ENCODE measurements around the gene TREH.

Gene TREH

GRCh38 chr11:118625036-118625690 lies 54.3 kb downstream of the TREH start:
- Histone ChIP-seq H3K4me3 (no peak overlapping the region), H3K9ac (no peak overlapping the region), H3K4me2 (no peak overlapping the region), H3K36me3 (peaks cover 22% of the 10 kb centered on the region; the same call in 1 of the 2 replicates), H3K27ac (no peak overlapping the region), H3K9me3 (no peaks in the 10 kb centered on the region), H3K27me3 (peaks cover 5% of the 10 kb centered on the region; the same call in 1 of the 2 replicates), H4K20me1 (no peaks in the 10 kb centered on the region), H3K4me1 (peaks cover 33% of the 10 kb centered on the region)
- TF ChIP-seq Cebpa-rat (IDR thresholded peaks at IDR 0.05): no peak

- Histone ChIP-seq H3K27ac (no peak overlapping the region), H3K36me3 (peaks cover 18% of the 10 kb centered on the region; the same call in 1 of the 2 replicates), H3K9me3 (no peaks in the 10 kb centered on the region), H3K4me1 (peaks cover 46% of the 10 kb centered on the region), H3K27me3 (peaks cover 5% of the 10 kb centered on the region; the same call in 1 of the 2 replicates), H3K9ac (no peak overlapping the region), H3K4me2 (peak overlapping the region; percentile 91), H3K4me3 (no peak overlapping the region), H4K20me1 (no peaks in the 10 kb centered on the region)
- TF ChIP-seq Cebpa-rat (IDR thresholded peaks at IDR 0.05): no peak
Observed at GRCh38 chr11:118623269-118623655, 56.2 kb downstream of the TREH start.

- Histone ChIP-seq H3K36me3 (peaks cover 11% of the 10 kb centered on the region; the same call in 1 of the 2 replicates), H3K4me1 (peaks cover 46% of the 10 kb centered on the region), H3K4me2 (peak overlapping the region; percentile 91)
Observed at GRCh38 chr11:118622376-118623268, 56.8 kb downstream of the TREH start.

GRCh38 chr11:118621784-118622375 lies 57.6 kb downstream of the TREH start:
- Histone ChIP-seq H4K20me1 (no peaks in the 10 kb centered on the region), H3K36me3 (peaks cover 6% of the 10 kb centered on the region; the same call in 1 of the 2 replicates), H3K4me1 (peaks cover 46% of the 10 kb centered on the region), H3K4me2 (peak overlapping the region; percentile 91), H3K27me3 (peaks cover 5% of the 10 kb centered on the region; the same call in 1 of the 2 replicates), H3K4me3 (peak overlapping the region; percentile 66), H3K9me3 (no peaks in the 10 kb centered on the region), H3K9ac (peak overlapping the region; percentile 76; the same call in 1 of the 2 replicates), H3K27ac (0 out of 2 replicates have a peak overlapping the region, but pooled peaks have one; percentile 62)
- no peak for TF ChIP-seq Cebpa-rat (IDR thresholded peaks at IDR 0.05)

More at GRCh38 chr11:118622376-118623268, 56.8 kb downstream of the TREH start:
- Histone ChIP-seq H4K20me1 (no peaks in the 10 kb centered on the region), H3K9ac (no peak overlapping the region), H3K27ac (no peak overlapping the region), H3K4me3 (peak overlapping the region; percentile 66; the same call in 1 of the 2 replicates), H3K9me3 (no peaks in the 10 kb centered on the region), H3K27me3 (peaks cover 5% of the 10 kb centered on the region; the same call in 1 of the 2 replicates)
- no peak for TF ChIP-seq Cebpa-rat (IDR thresholded peaks at IDR 0.05)

- peak overlapping the region; percentile 76; the same call in 1 of the 2 replicates for H3K9ac ChIP-seq
- H3K27ac ChIP-seq: peak overlapping the region; percentile 62
- peaks cover 46% of the 10 kb centered on the region for H3K4me1 ChIP-seq
Observed at GRCh38 chr11:118621071-118621783, 58.2 kb downstream of the TREH start.

GRCh38 chr11:118620529-118621070 lies 58.9 kb downstream of the TREH start:
- Histone ChIP-seq H3K9ac (peak overlapping the region; percentile 76; the same call in 1 of the 2 replicates), H4K20me1 (no peaks in the 10 kb centered on the region), H3K4me2 (peak overlapping the region; percentile 91), H3K9me3 (no peaks in the 10 kb centered on the region), H3K27me3 (peaks cover 5% of the 10 kb centered on the region; the same call in 1 of the 2 replicates), H3K36me3 (peaks cover 6% of the 10 kb centered on the region; the same call in 1 of the 2 replicates), H3K4me1 (peaks cover 46% of the 10 kb centered on the region), H3K4me3 (peak overlapping the region; percentile 66), H3K27ac (peak overlapping the region; percentile 62)
- TF ChIP-seq Cebpa-rat (IDR thresholded peaks at IDR 0.05): no peak

More at GRCh38 chr11:118621071-118621783, 58.2 kb downstream of the TREH start:
- Histone ChIP-seq H3K4me2 (peak overlapping the region; percentile 91), H4K20me1 (no peaks in the 10 kb centered on the region), H3K27me3 (peaks cover 5% of the 10 kb centered on the region; the same call in 1 of the 2 replicates), H3K9me3 (no peaks in the 10 kb centered on the region), H3K4me3 (peak overlapping the region; percentile 66), H3K36me3 (peaks cover 6% of the 10 kb centered on the region; the same call in 1 of the 2 replicates)
- no peak for TF ChIP-seq Cebpa-rat (IDR thresholded peaks at IDR 0.05)

- Histone ChIP-seq H3K36me3 (no peaks in the 10 kb centered on the region), H3K4me3 (no peak overlapping the region), H3K4me2 (peak overlapping the region; percentile 37), H3K27me3 (peaks cover 6% of the 10 kb centered on the region; the same call in 1 of the 2 replicates), H3K4me1 (peaks cover 46% of the 10 kb centered on the region), H4K20me1 (no peaks in the 10 kb centered on the region), H3K27ac (no peak overlapping the region), H3K9me3 (no peaks in the 10 kb centered on the region), H3K9ac (no peak overlapping the region)
- TF ChIP-seq Cebpa-rat (IDR thresholded peaks at IDR 0.05): no peak
Observed at GRCh38 chr11:118619444-118620197, 59.8 kb downstream of the TREH start.

- Histone ChIP-seq H3K4me2 (peak overlapping the region; percentile 37; the same call in 1 of the 2 replicates), H4K20me1 (no peaks in the 10 kb centered on the region), H3K27me3 (peaks cover 12% of the 10 kb centered on the region; the same call in 1 of the 2 replicates), H3K27ac (no peak overlapping the region), H3K9me3 (no peaks in the 10 kb centered on the region), H3K36me3 (no peaks in the 10 kb centered on the region), H3K4me3 (no peak overlapping the region), H3K4me1 (peaks cover 46% of the 10 kb centered on the region), H3K9ac (no peak overlapping the region)
- TF ChIP-seq Cebpa-rat (IDR thresholded peaks at IDR 0.05): no peak
Observed at GRCh38 chr11:118618991-118619375, 60.5 kb downstream of the TREH start.

Measured in BLaER1 (cell line).